Epithelial cell of esophagus (primary cell): ENCODE data around the gene ALDH4A1.

ENCODE experiments used
- DNase-seq: peaks from one replicate; pipeline ENCODE4 v3.0.0; 2010; ENCODE audit warnings: low read depth
- H3K4me3 ChIP-seq: 2 replicates; pipeline ENCODE4 v1.5.1; 2011; ENCODE audit warnings: mild to moderate bottlenecking, low read length, control low read depth
- TF ChIP-seq, protein P1 (sequence below): IDR thresholded peaks from 2 replicates; pipeline ENCODE4 v1.5.1; 2011; ENCODE audit warnings: low read depth, mild to moderate bottlenecking, low read length, control low read depth, inconsistent platforms; ENCODE audit not compliant: insufficient read depth; ENCODE audit errors: missing control alignments

ALDH4A1 gene

DNA sequence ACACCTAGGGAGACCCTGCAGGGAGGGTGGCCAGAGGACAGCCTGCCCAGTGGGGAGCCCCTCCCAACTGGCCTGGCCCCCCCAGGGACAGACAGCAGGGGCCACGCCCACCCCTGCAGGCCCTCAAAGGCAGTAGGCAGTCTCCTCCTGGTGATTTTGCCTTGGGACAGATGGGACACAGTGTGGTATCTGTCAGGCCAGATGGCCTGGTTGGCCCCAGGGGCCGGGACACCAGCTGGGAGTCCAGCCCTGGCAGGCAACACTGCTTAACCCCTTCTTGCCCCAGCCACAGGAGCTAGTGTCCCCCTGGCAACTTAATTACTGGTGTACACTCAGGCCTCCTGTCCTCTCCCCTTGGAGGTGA lies 36.3 kb upstream of the ALDH4A1 start:
- TF ChIP-seq, protein P1, sequence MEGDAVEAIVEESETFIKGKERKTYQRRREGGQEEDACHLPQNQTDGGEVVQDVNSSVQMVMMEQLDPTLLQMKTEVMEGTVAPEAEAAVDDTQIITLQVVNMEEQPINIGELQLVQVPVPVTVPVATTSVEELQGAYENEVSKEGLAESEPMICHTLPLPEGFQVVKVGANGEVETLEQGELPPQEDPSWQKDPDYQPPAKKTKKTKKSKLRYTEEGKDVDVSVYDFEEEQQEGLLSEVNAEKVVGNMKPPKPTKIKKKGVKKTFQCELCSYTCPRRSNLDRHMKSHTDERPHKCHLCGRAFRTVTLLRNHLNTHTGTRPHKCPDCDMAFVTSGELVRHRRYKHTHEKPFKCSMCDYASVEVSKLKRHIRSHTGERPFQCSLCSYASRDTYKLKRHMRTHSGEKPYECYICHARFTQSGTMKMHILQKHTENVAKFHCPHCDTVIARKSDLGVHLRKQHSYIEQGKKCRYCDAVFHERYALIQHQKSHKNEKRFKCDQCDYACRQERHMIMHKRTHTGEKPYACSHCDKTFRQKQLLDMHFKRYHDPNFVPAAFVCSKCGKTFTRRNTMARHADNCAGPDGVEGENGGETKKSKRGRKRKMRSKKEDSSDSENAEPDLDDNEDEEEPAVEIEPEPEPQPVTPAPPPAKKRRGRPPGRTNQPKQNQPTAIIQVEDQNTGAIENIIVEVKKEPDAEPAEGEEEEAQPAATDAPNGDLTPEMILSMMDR = no peak
- DNase-seq = no peak

DNA sequence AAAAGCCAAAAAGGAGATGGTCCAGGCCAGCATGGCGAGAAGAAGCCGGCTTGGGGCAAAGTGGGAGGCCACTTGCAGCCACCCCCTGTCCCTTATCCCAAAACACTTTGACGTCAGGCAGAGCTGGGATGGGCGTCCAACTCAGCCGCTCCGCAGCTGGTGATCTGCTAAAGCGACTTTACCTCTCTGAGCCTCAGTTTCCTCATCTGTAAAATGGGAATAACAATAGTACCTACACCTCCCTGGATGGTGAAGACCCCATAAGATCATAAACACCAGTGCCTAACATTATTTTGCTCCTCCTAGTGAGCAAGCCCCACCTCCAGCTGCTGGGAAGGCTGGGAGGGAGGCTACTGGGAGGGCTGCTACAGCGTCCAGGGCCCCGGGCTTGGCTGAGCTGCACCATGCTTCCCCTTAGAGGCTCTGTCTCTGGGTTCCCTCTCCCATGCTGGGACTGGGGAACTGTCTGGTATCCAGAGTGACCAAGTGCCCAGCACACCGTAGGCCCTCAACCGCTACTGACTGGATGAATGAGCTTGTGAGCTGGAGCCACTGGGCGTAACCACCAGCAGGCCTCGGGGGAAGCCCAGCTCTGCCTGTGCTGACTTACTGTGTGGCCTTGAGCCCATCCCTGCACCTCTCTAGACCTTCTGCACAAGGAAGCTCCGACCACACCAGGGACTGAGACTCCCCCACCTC lies 35.8 kb upstream of the ALDH4A1 start:
- DNase-seq = no peak
- TF ChIP-seq, protein P1 = no peak
- no peak overlapping the region for H3K4me3 ChIP-seq

More for the DNA sequence above, 36.3 kb upstream of the ALDH4A1 start:
- no peak overlapping the region for H3K4me3 ChIP-seq

GRCh38 chr1:18937539-18937938 lies 35.2 kb upstream of the ALDH4A1 start:
- DNase-seq = no peak

DNA sequence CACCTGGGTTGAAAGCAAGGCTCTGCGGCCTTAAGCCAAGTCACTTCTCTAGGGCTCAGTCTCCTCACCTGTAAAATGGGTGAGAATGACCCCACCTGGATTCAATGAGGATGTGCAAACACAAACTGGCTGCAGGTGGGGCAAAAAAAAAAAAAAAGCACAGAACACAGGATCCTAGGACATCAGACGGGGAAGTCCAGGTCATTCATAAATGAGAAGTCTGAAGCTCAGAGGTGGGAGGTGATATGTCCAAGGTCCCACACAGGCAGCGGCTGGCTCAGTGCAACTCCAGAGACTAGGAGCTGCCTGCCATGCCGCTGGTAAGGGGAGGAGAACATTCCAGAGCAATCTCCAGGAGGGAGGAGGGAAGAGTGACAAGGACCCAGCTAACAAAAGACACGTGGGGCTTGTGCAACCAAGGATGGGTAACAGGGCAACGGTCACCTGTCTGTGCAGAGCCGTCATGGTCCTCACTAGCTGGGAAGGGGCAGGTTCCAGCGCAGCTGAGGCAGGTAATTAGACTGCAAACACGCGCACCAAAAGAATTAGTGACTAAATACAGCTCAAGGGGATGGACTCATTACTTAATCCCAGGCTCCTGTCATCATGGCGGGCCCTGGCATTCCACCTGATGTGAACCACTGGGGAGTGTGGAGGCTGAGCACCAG lies 34.6 kb upstream of the ALDH4A1 start:
- H3K4me3 ChIP-seq = no peak overlapping the region
- DNase-seq = peak; percentile 95
- TF ChIP-seq, protein P1 = no peak

More at GRCh38 chr1:18937539-18937938, 35.2 kb upstream of the ALDH4A1 start:
- H3K4me3 ChIP-seq = no peak overlapping the region
- TF ChIP-seq, protein P1 = no peak

GRCh38 chr1:18936471-18936813 lies 34.1 kb upstream of the ALDH4A1 start:
- no peak for DNase-seq
- H3K4me3 ChIP-seq = no peak overlapping the region
- TF ChIP-seq, protein P1 = no peak

DNA sequence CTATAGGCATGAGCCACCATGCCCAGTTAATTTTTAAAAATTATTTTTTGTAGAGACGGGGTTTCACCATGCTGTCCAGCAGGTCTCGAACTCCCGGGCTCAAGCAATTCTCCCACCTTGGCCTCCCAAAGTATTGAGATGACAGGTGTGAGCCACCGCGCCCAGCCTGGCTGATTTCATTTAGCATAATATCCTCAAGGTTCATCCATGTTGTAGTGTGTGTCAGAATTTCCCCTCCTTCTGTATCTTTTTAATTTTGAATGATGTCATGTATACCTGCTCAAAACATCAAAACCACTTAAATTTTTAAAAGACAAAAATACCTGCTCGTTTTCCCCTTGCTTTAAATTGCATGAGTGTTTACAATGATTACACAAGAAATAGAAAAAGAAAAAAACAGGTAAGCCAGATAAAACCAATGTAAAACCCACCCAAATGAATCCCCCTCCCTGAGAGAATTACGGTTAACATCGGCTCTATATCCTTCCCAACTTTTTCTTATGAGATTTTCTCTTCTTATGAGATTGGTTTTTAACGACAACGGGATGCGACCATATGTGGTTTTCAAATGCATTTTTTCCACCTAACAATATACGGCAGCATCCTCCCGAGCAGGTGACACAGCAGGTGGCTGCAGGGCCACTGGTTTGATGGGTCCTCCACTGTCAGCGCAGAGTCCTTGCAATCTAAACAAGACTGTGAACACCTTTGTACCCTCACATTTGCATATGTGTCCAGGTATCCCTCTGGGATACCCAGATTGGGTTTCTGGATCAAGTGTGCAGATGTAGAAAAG lies 32.0 kb upstream of the ALDH4A1 start:
- DNase-seq = no peak
- H3K4me3 ChIP-seq = no peak overlapping the region
- TF ChIP-seq, protein P1 = no peak
